Measurements from ENCODE around the gene MCUB. TPM values are rescaled to one million over a fixed set of nuclear protein-coding genes. Genes with fewer than 3 reads are reported as not detected.

The MCUB gene
- total and polyA plus RNA-seq, 9 of the 15 experiments (the other 6 are each of a cell fraction or from before 2014, with no cell fraction given) = 1.4 to 21.5 (median 5.4) TPM

DNA sequence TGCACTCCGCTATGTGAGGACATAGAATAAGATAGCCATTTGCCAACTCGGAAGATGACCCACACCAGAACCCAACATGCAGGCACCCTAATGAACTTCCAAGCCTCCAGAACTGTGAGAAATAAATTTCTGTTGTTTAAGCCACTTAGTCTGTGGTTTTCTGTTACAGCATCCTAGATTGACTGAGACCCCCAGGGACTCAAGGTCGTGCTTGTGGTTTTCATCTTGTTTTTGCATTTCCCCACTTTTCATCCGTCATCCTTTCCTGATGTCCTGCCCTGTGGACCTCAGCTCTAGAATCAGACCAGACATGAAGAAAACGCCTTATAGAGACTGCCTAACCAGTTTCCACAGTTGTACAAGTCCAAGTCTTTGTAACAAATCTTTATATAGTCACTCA lies 54.4 kb downstream of the MCUB start (continued):
- TF ChIP-seq, protein P1, sequence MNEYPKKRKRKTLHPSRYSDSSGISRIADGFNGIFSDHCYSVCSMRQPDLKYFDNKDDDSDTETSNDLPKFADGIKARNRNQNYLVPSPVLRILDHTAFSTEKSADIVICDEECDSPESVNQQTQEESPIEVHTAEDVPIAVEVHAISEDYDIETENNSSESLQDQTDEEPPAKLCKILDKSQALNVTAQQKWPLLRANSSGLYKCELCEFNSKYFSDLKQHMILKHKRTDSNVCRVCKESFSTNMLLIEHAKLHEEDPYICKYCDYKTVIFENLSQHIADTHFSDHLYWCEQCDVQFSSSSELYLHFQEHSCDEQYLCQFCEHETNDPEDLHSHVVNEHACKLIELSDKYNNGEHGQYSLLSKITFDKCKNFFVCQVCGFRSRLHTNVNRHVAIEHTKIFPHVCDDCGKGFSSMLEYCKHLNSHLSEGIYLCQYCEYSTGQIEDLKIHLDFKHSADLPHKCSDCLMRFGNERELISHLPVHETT (CRISPR knock-in tag; conservative IDR thresholded peaks at IDR 0.05 in 1 of 2, IDR thresholded peaks at IDR 0.05 in 1 of 2) = no peak

DNA sequence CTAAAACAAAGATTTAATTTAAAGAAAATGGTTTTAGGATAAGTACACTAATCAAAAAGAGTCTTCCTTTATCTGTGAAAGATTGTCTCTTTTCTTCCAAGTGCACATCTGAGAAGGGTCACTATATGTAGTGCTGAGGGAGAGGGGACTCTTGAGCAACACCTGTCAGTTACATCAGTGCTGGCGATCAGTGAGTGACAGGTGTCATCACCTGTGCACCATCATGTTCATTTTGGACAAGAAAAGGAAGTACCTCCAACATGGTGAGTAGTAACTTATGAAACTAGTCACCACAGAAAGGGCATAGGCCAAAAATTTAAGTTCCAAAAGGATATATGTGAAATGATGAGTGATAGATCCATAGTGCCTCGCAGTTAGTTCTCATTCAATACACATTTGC lies 55.7 kb downstream of the MCUB start:
- CTCF ChIA-PET (ENCODE audit: low intra/inter-chr PET ratio) = no interaction called here
- POLR2A ChIA-PET = no interaction called here
- FAIRE-seq (no peak), ATAC-seq (no peak), DNase-seq (ENCODE audit: extremely low read depth in 1 of 4, low spot score in 3 of 4) (no peak)
- H3K4me1 ChIP-seq (replicated peaks in 1 of 2; ENCODE audit: control insufficient read depth in 2 of 2, insufficient read depth in 2 of 2, low read length in 2 of 2) = no peaks in the 10 kb centered on the region
- no peaks in the 10 kb centered on the region for H3K9me1 ChIP-seq (ENCODE audit: control insufficient read depth, insufficient read depth, low read length)
- no peak overlapping the region for H3K9ac ChIP-seq (ENCODE audit: insufficient read depth in 1 of 2, low read depth in 2 of 2, low read length in 2 of 2)
- TF ChIP-seq, protein P2, sequence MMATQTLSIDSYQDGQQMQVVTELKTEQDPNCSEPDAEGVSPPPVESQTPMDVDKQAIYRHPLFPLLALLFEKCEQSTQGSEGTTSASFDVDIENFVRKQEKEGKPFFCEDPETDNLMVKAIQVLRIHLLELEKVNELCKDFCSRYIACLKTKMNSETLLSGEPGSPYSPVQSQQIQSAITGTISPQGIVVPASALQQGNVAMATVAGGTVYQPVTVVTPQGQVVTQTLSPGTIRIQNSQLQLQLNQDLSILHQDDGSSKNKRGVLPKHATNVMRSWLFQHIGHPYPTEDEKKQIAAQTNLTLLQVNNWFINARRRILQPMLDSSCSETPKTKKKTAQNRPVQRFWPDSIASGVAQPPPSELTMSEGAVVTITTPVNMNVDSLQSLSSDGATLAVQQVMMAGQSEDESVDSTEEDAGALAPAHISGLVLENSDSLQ (IDR thresholded peaks at IDR 0.05) = peak; percentile 21; the same call in 1 of the 2 replicates
- TF ChIP-seq MEIS2 (IDR thresholded peaks at IDR 0.05; ENCODE audit: partially characterized antibody) (peak; percentile 20), ZNF184 (CRISPR knock-in tag; IDR thresholded peaks at IDR 0.05) (no peak)
- no peaks in the 10 kb centered on the region for H3K9me3 ChIP-seq (replicated peaks; ENCODE audit: control insufficient read depth, insufficient read depth, low read depth, low read length)
- intact Hi-C loops (cut with micrococcal nuclease) = no loop called here
- H3K4me2 ChIP-seq (ENCODE audit: insufficient read depth, low read length) = no peak overlapping the region
- H3K79me2 ChIP-seq (ENCODE audit: control insufficient read depth, insufficient read depth, low read length) = no peaks in the 10 kb centered on the region
- in situ Hi-C loops (cut with MboI) = no loop called here
- 5% methylated on average over 2 of the region's 2 CpGs for WGBS (ENCODE audit: insufficient coverage, low coverage, missing lambda C conversion rate)
- H4K20me1 ChIP-seq (replicated peaks; ENCODE audit: control insufficient read depth, insufficient read depth, low read length) = no peaks in the 10 kb centered on the region
- no peaks in the 10 kb centered on the region for H3K36me3 ChIP-seq (ENCODE audit: control insufficient read depth, insufficient read depth, low read length)
- H3K27me3 ChIP-seq (ENCODE audit: control insufficient read depth in 2 of 2, insufficient read depth in 2 of 2, low read length in 2 of 2) = peaks cover 0 to 5% of the 10 kb centered on the region in 2 experiments; a peak in 2 of 5 replicates
- BruUV-seq (replicated peaks) = no TSS peak
- no peak overlapping the region for H2AFZ ChIP-seq (ENCODE audit: low read depth, low read length)
- no peak overlapping the region for H3K27ac ChIP-seq (ENCODE audit: extremely low read depth, low read depth, low read length)
- no peak overlapping the region for H3K4me3 ChIP-seq
